IMR-90 (cell line): ENCODE results near the gene USP53. TPM values are rescaled to one million over a fixed set of nuclear protein-coding genes. Genes with fewer than 3 reads are reported as not detected.

Source experiments
- ATAC-seq: fragments of 200-7000 bp; cut with Tn5 transposase; 2 replicates; pipeline ENCODE4 v1.9.1; 2020; ENCODE audit warnings: low read depth, mild to moderate bottlenecking, moderate library complexity
- BruUV-seq: library from RNA; stranded (reverse); fragments of 400-500 nt; replicated peaks from 2 replicates; lab custom pipeline; 2021; lab: Mats Ljungman, UMichigan
- CTCF ChIA-PET: fragments of 300-600 bp; formaldehyde crosslinking; extraction: SDS; loops from one replicate; lab custom pipeline; 2021; ENCODE audit warnings: antibody characterized with exemption; lab: Yijun Ruan, JAX
- POLR2A ChIA-PET: fragments of 300-600 bp; sonication (Branson Sonifier 250); formaldehyde crosslinking; loops from one replicate; lab custom pipeline; 2022; ENCODE audit warnings: antibody characterized with exemption; ENCODE audit not compliant: unreplicated experiment; lab: Charles Lee
- DNase-seq: peaks from one replicate; pipeline ENCODE4 v3.0.0; 2013
- H2AFZ ChIP-seq: replicated peaks from 2 replicates; pipeline ENCODE3; 2013; ENCODE audit warnings: low read length, mild to moderate bottlenecking; ENCODE audit not compliant: poor library complexity
- H2AK5ac ChIP-seq: 2 replicates; pipeline ENCODE4 v1.6.1; 2013; ENCODE audit warnings: low read depth, low read length, inconsistent platforms
- H2AK9ac ChIP-seq: replicated peaks from 2 replicates; pipeline ENCODE3; 2013; ENCODE audit warnings: mild to moderate bottlenecking, low read depth, low read length, moderate library complexity; ENCODE audit not compliant: poor library complexity
- H2BK120ac ChIP-seq: 2 replicates; pipeline ENCODE4 v1.6.1; 2013; ENCODE audit warnings: low read depth, low read length, inconsistent platforms
- H2BK15ac ChIP-seq: 3 replicates; pipeline ENCODE4 v1.6.1; 2013; ENCODE audit warnings: low read depth, low read length, inconsistent platforms
- H2BK20ac ChIP-seq: 2 replicates; pipeline ENCODE4 v1.6.1; 2013; ENCODE audit warnings: low read depth, mild to moderate bottlenecking, inconsistent platforms, low read length, moderate library complexity
- H2BK5ac ChIP-seq: 2 replicates; pipeline ENCODE4 v1.6.1; 2013; ENCODE audit warnings: mild to moderate bottlenecking, low read depth, low read length, inconsistent platforms; ENCODE audit not compliant: poor library complexity, severe bottlenecking
- H3K14ac ChIP-seq: replicated peaks from 2 replicates; pipeline ENCODE4 v1.6.1; 2013; ENCODE audit warnings: low read depth, low read length, inconsistent platforms
- H3K18ac ChIP-seq: 2 replicates; pipeline ENCODE4 v1.6.1; 2013; ENCODE audit warnings: low read depth, low read length, control low read depth
- H3K23ac ChIP-seq: 2 replicates; pipeline ENCODE4 v1.6.1; 2013; ENCODE audit warnings: low read depth, low read length, inconsistent platforms
- H3K27ac ChIP-seq: 2 replicates; pipeline ENCODE4 v1.5.1; 2013; ENCODE audit warnings: mild to moderate bottlenecking, control low read depth, low read length; ENCODE audit not compliant: insufficient read depth
- H3K27me3 ChIP-seq: 2 replicates; pipeline ENCODE4 v1.6.1; 2013; ENCODE audit warnings: low read length; ENCODE audit not compliant: control insufficient read depth, insufficient read depth
- H3K36me3 ChIP-seq: 2 replicates; pipeline ENCODE4 v1.6.1; 2013; ENCODE audit warnings: low read length, mixed read lengths; ENCODE audit not compliant: control insufficient read depth, insufficient read depth
- H3K4ac ChIP-seq: 2 replicates; pipeline ENCODE4 v1.6.1; 2013; ENCODE audit warnings: low read depth, low read length, inconsistent platforms
- H3K4me1 ChIP-seq: 2 replicates; pipeline ENCODE4 v1.6.1; 2013; ENCODE audit warnings: low read length, mixed read lengths; ENCODE audit not compliant: control insufficient read depth, insufficient read depth
- H3K4me2 ChIP-seq: 2 replicates; pipeline ENCODE4 v1.6.1; 2013; ENCODE audit warnings: low read depth, mild to moderate bottlenecking, control low read depth, low read length, moderate library complexity
- H3K4me3 ChIP-seq: 2 replicates; pipeline ENCODE4 v1.5.1; 2013; ENCODE audit warnings: low read depth, mild to moderate bottlenecking, control low read depth, low read length, moderate library complexity; ENCODE audit not compliant: insufficient read depth
- H3K56ac ChIP-seq: 2 replicates; pipeline ENCODE4 v1.6.1; 2013; ENCODE audit warnings: low read length, inconsistent platforms; ENCODE audit not compliant: insufficient read depth; ENCODE audit errors: extremely low read depth
- H3K79me1 ChIP-seq, 2 experiments: 2 replicates each; pipeline ENCODE4 v1.6.1; 2013; ENCODE audit warnings: low read length in 2 of 2, inconsistent platforms in 1 of 2, low read depth in 1 of 2
- H3K9ac ChIP-seq: 2 replicates; pipeline ENCODE4 v1.6.1; 2013; ENCODE audit warnings: low read depth, low read length, control low read depth
- H3K9me1 ChIP-seq: 2 replicates; pipeline ENCODE4 v1.6.1; 2013; ENCODE audit warnings: low read length, inconsistent platforms; ENCODE audit not compliant: insufficient read depth
- H3K9me3 ChIP-seq: 2 replicates; pipeline ENCODE4 v1.6.1; 2013; ENCODE audit warnings: low read length; ENCODE audit not compliant: control insufficient read depth, insufficient read depth
- H4K20me1 ChIP-seq: 2 replicates; pipeline ENCODE4 v1.6.1; 2013; ENCODE audit warnings: low read length, inconsistent platforms; ENCODE audit not compliant: insufficient read depth
- H4K5ac ChIP-seq: 2 replicates; pipeline ENCODE4 v1.6.1; 2013; ENCODE audit warnings: mild to moderate bottlenecking, low read depth, low read length, control low read depth
- H4K8ac ChIP-seq, 2 experiments: 2 replicates each; pipeline ENCODE4 v1.6.1; 2013; ENCODE audit warnings: low read depth in 2 of 2, low read length in 2 of 2, control low read depth in 1 of 2, inconsistent platforms in 1 of 2
- H4K91ac ChIP-seq: 2 replicates; pipeline ENCODE4 v1.6.1; 2013; ENCODE audit warnings: low read depth, low read length, inconsistent platforms; ENCODE audit not compliant: insufficient read depth
- CHD1 ChIP-seq: IDR thresholded peaks from 2 replicates; pipeline ENCODE4 v1.6.1; 2012; ENCODE audit warnings: low read depth, low read length, improper control_type of control experiment
- ELK1 ChIP-seq: fragments of 150-350 bp; IDR thresholded peaks from 2 replicates; pipeline ENCODE4 v1.6.1; 2016; ENCODE audit warnings: low read depth, mild to moderate bottlenecking, low read length, moderate library complexity, borderline replicate concordance
- dilution Hi-C: fragments of 300-500 bp; cut with HindIII; formaldehyde crosslinking; loops from one replicate; pipeline ENCODE4 v1.14.3; 2018; ENCODE audit warnings: low sequenced_read_pairs; ENCODE audit not compliant: unreplicated experiment
- in situ Hi-C: fragments of 300-500 bp; cut with MboI; formaldehyde crosslinking; loops from 3 replicates; pipeline ENCODE4 v1.14.3; 2019; ENCODE audit warnings: low sequenced_read_pairs, inconsistent platforms, mixed read lengths
- intact Hi-C: fragments of 100-400 bp; cut with micrococcal nuclease; formaldehyde crosslinking; loops from 2 replicates; pipeline ENCODE4 v1.10.0; 2022
- polyA plus RNA-seq, 3 experiments: library from polyadenylated mRNA; depleted of rRNA; stranded (reverse); fragments of >200 nt; gene quantifications; 2 replicates each; pipeline ENCODE4 v1.2.3, GENCODE V29; 2012; ENCODE audit warnings: low replicate concordance in 1 of 3
- total RNA-seq: library from RNA; depleted of rRNA; stranded (reverse); fragments of >200 nt; gene quantifications from 2 replicates; pipeline ENCODE4 v1.2.3, GENCODE V29; 2012

USP53 gene
- total and polyA plus RNA-seq, 2 of the 4 experiments (the other 2 are of a cell fraction) = 11.2 to 24.0 TPM

GRCh38 chr4:119205690-119206089 lies 6.8 kb upstream of the USP53 start:
- H2BK5ac ChIP-seq = no peak overlapping the region
- H4K5ac ChIP-seq = no peak overlapping the region
- H2AK5ac ChIP-seq = no peak overlapping the region
- no TSS peak for BruUV-seq
- no peaks in the 10 kb centered on the region for H4K20me1 ChIP-seq
- in situ Hi-C loops = no loop called here
- H4K91ac ChIP-seq = no peak overlapping the region
- no peaks in the 10 kb centered on the region for H3K36me3 ChIP-seq
- H2BK15ac ChIP-seq = no peak overlapping the region
- no peak overlapping the region for H2AK9ac ChIP-seq
- no peak overlapping the region for H2AFZ ChIP-seq
- no peak overlapping the region for H3K4ac ChIP-seq
- H3K9ac ChIP-seq = no peak overlapping the region
- H3K9me1 ChIP-seq = peaks cover 4% of the 10 kb centered on the region; the same call in 1 of the 2 replicates
- POLR2A ChIA-PET = no interaction called here
- no peak overlapping the region for H3K27ac ChIP-seq
- H3K9me3 ChIP-seq = no peaks in the 10 kb centered on the region
- no peak for TF ChIP-seq ELK1
- no peak for TF ChIP-seq CHD1
- H3K27me3 ChIP-seq = no peaks in the 10 kb centered on the region
- no peak overlapping the region for H2BK120ac ChIP-seq
- dilution Hi-C loops = no loop called here
- H2BK20ac ChIP-seq = no peak overlapping the region
- H3K4me2 ChIP-seq = no peak overlapping the region
- H3K4me3 ChIP-seq = no peak overlapping the region
- H3K18ac ChIP-seq = no peak overlapping the region
- H3K23ac ChIP-seq = no peak overlapping the region
- no peak overlapping the region for H3K56ac ChIP-seq
- H3K79me1 ChIP-seq = peaks cover 0 to 4% of the 10 kb centered on the region in 2 experiments; a peak in 2 of 4 replicates
- DNase-seq = no peak
- intact Hi-C loops = no loop called here
- no peak overlapping the region for H4K8ac ChIP-seq
- H3K14ac ChIP-seq = no peak overlapping the region
- CTCF ChIA-PET = no interaction called here
- peaks cover 3% of the 10 kb centered on the region; the same call in 1 of the 2 replicates for H3K4me1 ChIP-seq
- ATAC-seq = no peak
